GM19043 (cell line): Measurements from ENCODE around the gene CST3.

Experiments
- ATAC-seq: cut with Tn5 transposase; IDR thresholded peaks from one replicate; pipeline ENCODE4 v1.9.1; 2021; ENCODE audit warnings: low read depth; ENCODE audit not compliant: unreplicated experiment

CST3 gene

DNA sequence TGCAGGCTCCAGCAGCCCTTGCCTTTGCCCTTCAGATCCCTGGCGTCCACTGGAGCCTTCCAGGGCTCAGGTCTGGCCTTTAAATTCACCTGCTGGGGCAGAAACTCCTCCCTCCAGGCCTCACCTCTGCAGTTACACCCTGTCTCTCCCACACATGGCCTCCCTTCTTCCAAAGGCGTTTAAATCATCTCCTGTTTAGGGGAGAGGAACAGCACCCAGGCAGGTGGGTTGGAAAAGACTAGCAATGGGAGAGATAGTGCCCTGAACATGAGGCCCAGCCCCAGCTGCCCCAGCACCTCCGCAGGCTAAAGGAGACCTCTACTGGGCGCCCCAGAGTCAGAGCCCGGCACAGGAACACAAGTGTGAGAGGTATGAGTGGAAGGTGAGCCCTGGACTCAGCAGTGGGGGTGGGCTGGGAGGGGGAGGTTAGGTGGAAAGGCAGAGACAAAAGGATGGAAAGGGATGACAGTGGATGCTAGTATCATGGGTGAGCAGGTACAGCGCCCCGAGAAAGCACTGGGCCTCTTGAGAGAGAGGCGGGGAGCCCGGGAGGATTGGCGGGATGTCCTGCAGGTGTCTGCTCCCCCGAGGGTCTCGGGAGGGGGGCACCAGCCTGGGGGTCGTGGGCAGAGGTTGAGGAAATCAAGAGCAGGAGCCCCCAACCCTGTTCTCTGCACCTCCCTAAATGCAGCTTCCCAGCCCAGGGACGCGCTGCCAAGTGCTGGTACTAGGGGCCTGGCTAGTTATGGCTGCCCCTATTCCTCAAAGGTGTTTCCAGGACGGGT, 31.7 kb downstream of the CST3 start, which contains the start of gene CST9:
TSS of gene CST9 (minus strand) at position 51 of the 785 bp plus-strand sequence. CDS start 53 bp downstream, outside the sequence.
- no peak for ATAC-seq

DNA sequence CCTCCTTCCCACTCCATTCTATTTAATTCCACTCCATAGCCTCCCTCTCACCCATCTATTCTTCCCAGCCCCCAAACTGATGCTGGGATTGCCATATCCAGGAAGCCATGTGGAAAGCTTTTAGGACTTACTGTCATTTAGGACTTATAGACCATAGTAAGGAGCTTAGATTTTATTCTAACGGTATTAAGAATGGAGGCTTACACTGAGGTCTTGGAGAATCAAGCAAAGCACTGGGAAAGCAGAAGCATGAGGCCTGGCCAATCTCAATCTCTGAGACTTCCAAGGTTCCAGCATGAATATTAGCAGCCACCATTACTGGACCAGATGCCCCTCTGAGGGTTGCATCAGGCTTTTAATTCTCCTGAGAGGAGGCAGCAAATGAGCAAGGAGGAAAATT, 33.4 kb downstream of the CST3 start:
- no peak for ATAC-seq

DNA sequence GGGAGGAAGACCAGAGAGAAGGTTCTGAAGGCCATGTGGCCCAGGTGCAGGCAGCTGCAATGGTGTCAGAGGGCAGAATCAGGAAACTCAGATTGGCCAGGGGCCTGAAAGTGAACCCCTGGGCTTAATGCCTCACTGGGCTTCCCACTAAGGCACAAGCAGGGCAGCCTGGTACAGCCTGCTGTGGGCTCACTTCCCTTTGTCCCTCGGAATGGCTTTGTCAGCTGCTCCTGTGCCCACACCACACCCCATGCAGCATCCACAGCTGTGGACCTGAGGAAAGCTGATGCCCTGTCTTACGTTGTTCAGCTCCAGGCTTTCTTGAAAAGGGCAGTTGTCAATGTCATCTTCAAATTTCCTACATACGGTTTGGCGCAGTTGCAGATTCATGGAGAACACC, 34.4 kb downstream of the CST3 start:
- no peak for ATAC-seq

DNA sequence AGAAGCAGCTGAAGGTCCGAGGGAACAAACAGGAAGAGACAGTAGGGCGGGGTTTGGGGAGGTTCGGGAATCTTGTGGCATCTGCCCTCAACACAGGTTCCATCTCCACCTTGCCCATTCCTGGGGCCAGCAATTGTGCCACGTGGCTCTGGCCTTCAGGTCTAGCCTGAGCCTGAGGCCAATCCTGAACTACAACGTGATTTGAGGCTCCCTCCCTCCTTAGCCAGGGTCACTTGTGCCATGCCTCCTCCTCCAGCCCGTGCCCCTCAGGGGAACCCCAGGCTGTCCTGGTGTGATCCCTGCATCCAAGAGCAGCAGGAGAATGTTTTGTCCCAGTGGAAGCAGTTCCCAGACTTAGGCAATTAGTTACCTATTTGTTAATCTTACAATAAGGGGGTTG, 35.1 kb downstream of the CST3 start:
- ATAC-seq = no peak

- ATAC-seq = no peak
Observed at GRCh38 chr20:23602241-23602640, 35.5 kb downstream of the CST3 start.

GRCh38 chr20:23601715-23602114, 36.0 kb downstream of the CST3 start:
- ATAC-seq = no peak

GRCh38 chr20:23598481-23598880, 39.3 kb downstream of the CST3 start:
- ATAC-seq = no peak

GRCh38 chr20:23596579-23597250, 41.0 kb downstream of the CST3 start:
- ATAC-seq = no peak

GRCh38 chr20:23595941-23596340, 41.8 kb downstream of the CST3 start:
- no peak for ATAC-seq

- no peak for ATAC-seq
Observed at GRCh38 chr20:23588434-23589403, 49.0 kb downstream of the CST3 start.

DNA sequence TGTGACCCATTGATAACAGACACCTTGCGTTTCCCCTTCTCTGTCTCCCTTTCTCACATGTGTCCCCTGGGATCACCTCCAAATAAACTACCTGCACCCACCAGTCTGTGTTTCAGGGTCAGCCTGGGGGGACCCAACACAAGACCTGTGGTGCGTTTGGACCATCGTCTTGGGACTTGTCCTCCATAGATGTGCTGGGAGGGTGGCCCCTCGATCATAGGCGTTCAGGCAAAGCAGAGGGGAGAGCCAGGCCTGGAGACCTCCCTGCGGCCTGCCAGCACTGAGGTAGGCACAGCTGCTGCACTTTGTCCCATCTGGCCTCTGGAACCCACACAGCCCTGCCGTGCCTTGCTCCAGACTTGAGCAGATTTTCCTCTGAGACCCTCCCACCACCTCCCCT, 50.1 kb downstream of the CST3 start:
- ATAC-seq = no peak

GRCh38 chr20:23586735-23587525, 50.8 kb downstream of the CST3 start:
- ATAC-seq = no peak

GRCh38 chr20:23585808-23586734, 51.7 kb downstream of the CST3 start:
- ATAC-seq = no peak

GRCh38 chr20:23585449-23585807, 52.3 kb downstream of the CST3 start:
- no peak for ATAC-seq

GRCh38 chr20:23584434-23585199, 53.1 kb downstream of the CST3 start:
- ATAC-seq = no peak
